Measurements from ENCODE around the gene FOXD3.

Gene FOXD3

GRCh38 chr1:63362073-63362472 lies 39.7 kb downstream of the FOXD3 start:
- no peak for DNase-seq (ENCODE audit: low read depth)

- no peak for DNase-seq (ENCODE audit: low read depth)
Observed at GRCh38 chr1:63362578-63362977, 40.2 kb downstream of the FOXD3 start.

GRCh38 chr1:63363014-63363413 lies 40.6 kb downstream of the FOXD3 start:
- no peak for DNase-seq (ENCODE audit: low read depth)

- no peak for DNase-seq (ENCODE audit: low read depth)
Observed at GRCh38 chr1:63366908-63367214, 44.5 kb downstream of the FOXD3 start.

GRCh38 chr1:63367215-63368103 lies 45.1 kb downstream of the FOXD3 start, which contains the start of gene ALG6:
Gene ALG6 (plus strand): TSS chr1:63367627. CDS start chr1:63370978, 3,351 bp downstream.
- peak; percentile 83 for DNase-seq (ENCODE audit: low read depth)

GRCh38 chr1:63368131-63368530 lies 45.8 kb downstream of the FOXD3 start:
- DNase-seq (ENCODE audit: low read depth): no peak

Measured in stimulated activated CD8-positive, alpha-beta memory T cell treated with anti-CD3 and anti-CD28 coated beads, Interleukin-7, amount 100 ng/mL, for 24 hours (primary cell).